ENCODE data around the gene APP. TPM values are rescaled to one million over a fixed set of nuclear protein-coding genes. Genes with fewer than 3 reads are reported as not detected.
A peak's percentile ranks its signal among the peaks of the same experiment; 100 is the strongest.

APP gene
- total RNA-seq, 4 donors from 2014 or later = 471 to 1,291 (median 672) TPM

GRCh38 chr21:26179501-26179900 lies 8.9 kb upstream of the APP start:
- 90% methylated on average over 4 of the region's 4 CpGs; no CpG with 5 or more reads in 1 of the 2 donors for WGBS, 2 donors (ENCODE audit: low coverage in 1 of 2)
- in situ Hi-C loops (cut with MboI; ENCODE audit: low pct_ligation_motif_present in 1 of 4, low pct_unique_long_range_greater_than_20kb in 1 of 4, low sequenced_read_pairs in 3 of 4) = loop anchor here in 3 of 4 donors (5.0 to 25.0 kb wide), 3 partner anchors 287 to 533 kb away; no protein-coding TSS in a partner anchor
- no peak for DNase-seq

GRCh38 chr21:26177746-26178426 lies 7.3 kb upstream of the APP start:
- Histone ChIP-seq H3K9me3 (no peaks in the 10 kb centered on the region), H3K36me3 (no peaks in the 10 kb centered on the region), H3K27me3 (no peaks in the 10 kb centered on the region), H3K4me3 (no peak overlapping the region), H3K4me1 (no peaks in the 10 kb centered on the region), H3K27ac (no peak overlapping the region)
- no peak for DNase-seq
- intact Hi-C loops (cut with DNase I; ENCODE audit: low total_unique reads) (loop anchor here (1.0 kb wide), 1 partner anchor 299 kb away; no protein-coding TSS in a partner anchor), in situ Hi-C loops (cut with MboI; ENCODE audit: low pct_ligation_motif_present in 1 of 4, low pct_unique_long_range_greater_than_20kb in 1 of 4, low sequenced_read_pairs in 3 of 4) (loop anchor here in 3 of 4 donors (5.0 to 25.0 kb wide), 3 partner anchors 286 to 534 kb away; no protein-coding TSS in a partner anchor)
- TF ChIP-seq CTCF (IDR thresholded peaks at IDR 0.05) = no peak
- no peak for TF ChIP-seq POLR2AphosphoS5 (IDR thresholded peaks at IDR 0.05)
- TF ChIP-seq EP300 (IDR thresholded peaks at IDR 0.05; ENCODE audit: low read depth) = no peak
- no peak for TF ChIP-seq POLR2A (IDR thresholded peaks at IDR 0.05)
- 75 to 79% methylated on average over 5 of the region's 5 CpGs for WGBS, 2 donors (ENCODE audit: low coverage in 1 of 2)

More at GRCh38 chr21:26179501-26179900, 8.9 kb upstream of the APP start:
- TF ChIP-seq POLR2AphosphoS5 (IDR thresholded peaks at IDR 0.05) = no peak
- no peak for TF ChIP-seq EP300 (IDR thresholded peaks at IDR 0.05; ENCODE audit: low read depth)
- no peak for TF ChIP-seq CTCF (IDR thresholded peaks at IDR 0.05)
- no peak for TF ChIP-seq POLR2A (IDR thresholded peaks at IDR 0.05)
- Histone ChIP-seq H3K36me3 (no peaks in the 10 kb centered on the region), H3K4me1 (no peaks in the 10 kb centered on the region), H3K27ac (no peak overlapping the region), H3K27me3 (no peaks in the 10 kb centered on the region), H3K4me3 (no peak overlapping the region), H3K9me3 (no peaks in the 10 kb centered on the region)
- intact Hi-C loops (cut with DNase I; ENCODE audit: low total_unique reads) = no loop called here

- TF ChIP-seq EP300 (IDR thresholded peaks at IDR 0.05; ENCODE audit: low read depth) = no peak
- TF ChIP-seq POLR2AphosphoS5 (IDR thresholded peaks at IDR 0.05) = no peak
- TF ChIP-seq CTCF (IDR thresholded peaks at IDR 0.05) = no peak
- no peak for TF ChIP-seq POLR2A (IDR thresholded peaks at IDR 0.05)
- intact Hi-C loops (cut with DNase I; ENCODE audit: low total_unique reads) = loop anchor here (1.0 kb wide), 1 partner anchor 298 kb away; no protein-coding TSS in a partner anchor
- no peaks in the 10 kb centered on the region for H3K9me3 ChIP-seq
- in situ Hi-C loops (cut with MboI; ENCODE audit: low pct_ligation_motif_present in 1 of 4, low pct_unique_long_range_greater_than_20kb in 1 of 4, low sequenced_read_pairs in 3 of 4) = loop anchor here in 3 of 4 donors (5.0 to 25.0 kb wide), 3 partner anchors 285 to 535 kb away; no protein-coding TSS in a partner anchor
- no peak overlapping the region for H3K27ac ChIP-seq
- H3K4me1 ChIP-seq = no peaks in the 10 kb centered on the region
- no peaks in the 10 kb centered on the region for H3K36me3 ChIP-seq
- 55% methylated on average over 5 of the region's 5 CpGs; no CpG with 5 or more reads in 1 of the 2 donors for WGBS, 2 donors (ENCODE audit: low coverage in 1 of 2)
- DNase-seq = no peak
- H3K4me3 ChIP-seq = no peak overlapping the region
- H3K27me3 ChIP-seq = no peaks in the 10 kb centered on the region
These were observed 6.6 kb upstream of the APP start for GRCh38 chr21:26177187-26177586.

GRCh38 chr21:26171258-26172100 lies 909 bp upstream of the APP start:
- TF ChIP-seq POLR2AphosphoS5 (IDR thresholded peaks at IDR 0.05) (no peak), CTCF (IDR thresholded peaks at IDR 0.05) (no peak), EP300 (IDR thresholded peaks at IDR 0.05; ENCODE audit: low read depth) (no peak), POLR2A (IDR thresholded peaks at IDR 0.05) (no peak)
- no peaks in the 10 kb centered on the region for H3K27me3 ChIP-seq
- in situ Hi-C loops (cut with MboI; ENCODE audit: low pct_ligation_motif_present in 1 of 4, low pct_unique_long_range_greater_than_20kb in 1 of 4, low sequenced_read_pairs in 3 of 4) = loop anchor here in 3 of 4 donors (10.0 to 25.0 kb wide), 2 partner anchors 284 to 287 kb away; no protein-coding TSS in a partner anchor
- peaks cover 0 to 31% (median 22%) of the 10 kb centered on the region in 4 donors for H3K4me1 ChIP-seq
- H3K4me3 ChIP-seq = peak overlapping the region; percentile 44 to 87 (median 54)
- intact Hi-C loops (cut with DNase I; ENCODE audit: low total_unique reads) = no loop called here
- no peak for DNase-seq
- H3K9me3 ChIP-seq = no peaks in the 10 kb centered on the region
- no peaks in the 10 kb centered on the region for H3K36me3 ChIP-seq
- 49 to 50% methylated on average over 15 to 17 of the region's 17 CpGs for WGBS, 2 donors (ENCODE audit: low coverage in 1 of 2)
- peak overlapping the region in 3 of 4 donors; percentile 89 to 95 (median 92) for H3K27ac ChIP-seq
